Kidney epithelial cell (primary cell): Measurements from ENCODE around the gene NAA35. TPM values are rescaled to one million over a fixed set of nuclear protein-coding genes. Genes with fewer than 3 reads are reported as not detected.

Experiments used
- DNase-seq: peaks from one replicate; pipeline ENCODE4 v3.0.0-alpha.2; 2010; ENCODE audit warnings: low read depth
- H3K27me3 ChIP-seq: 2 replicates; pipeline ENCODE4 v1.6.0; 2011; ENCODE audit warnings: low read length; ENCODE audit not compliant: control insufficient read depth, insufficient read depth
- H3K36me3 ChIP-seq: 2 replicates; pipeline ENCODE4 v1.5.1; 2011; ENCODE audit warnings: low read length; ENCODE audit not compliant: control insufficient read depth, insufficient read depth
- H3K4me3 ChIP-seq: 2 replicates; pipeline ENCODE4 v1.5.1; 2011; ENCODE audit warnings: low read depth, mild to moderate bottlenecking, control low read depth, low read length
- total RNA-seq: library from RNA; depleted of rRNA; stranded (reverse); fragments of >200 nt; gene quantifications from 2 replicates; pipeline ENCODE4 v1.2.3, GENCODE V29; 2015
- TF ChIP-seq, protein P1 (sequence below): IDR thresholded peaks from 2 replicates; pipeline ENCODE4 v1.5.1; 2011; ENCODE audit warnings: mild to moderate bottlenecking, moderate library complexity, low read length, control low read depth, inconsistent platforms; ENCODE audit not compliant: insufficient read depth, poor library complexity, severe bottlenecking

Gene NAA35
- total RNA-seq, 1 donor from 2014 or later, result 30.3 TPM

GRCh38 chr9:85994191-85994590 lies 53.2 kb downstream of the NAA35 start:
- TF ChIP-seq, protein P1, sequence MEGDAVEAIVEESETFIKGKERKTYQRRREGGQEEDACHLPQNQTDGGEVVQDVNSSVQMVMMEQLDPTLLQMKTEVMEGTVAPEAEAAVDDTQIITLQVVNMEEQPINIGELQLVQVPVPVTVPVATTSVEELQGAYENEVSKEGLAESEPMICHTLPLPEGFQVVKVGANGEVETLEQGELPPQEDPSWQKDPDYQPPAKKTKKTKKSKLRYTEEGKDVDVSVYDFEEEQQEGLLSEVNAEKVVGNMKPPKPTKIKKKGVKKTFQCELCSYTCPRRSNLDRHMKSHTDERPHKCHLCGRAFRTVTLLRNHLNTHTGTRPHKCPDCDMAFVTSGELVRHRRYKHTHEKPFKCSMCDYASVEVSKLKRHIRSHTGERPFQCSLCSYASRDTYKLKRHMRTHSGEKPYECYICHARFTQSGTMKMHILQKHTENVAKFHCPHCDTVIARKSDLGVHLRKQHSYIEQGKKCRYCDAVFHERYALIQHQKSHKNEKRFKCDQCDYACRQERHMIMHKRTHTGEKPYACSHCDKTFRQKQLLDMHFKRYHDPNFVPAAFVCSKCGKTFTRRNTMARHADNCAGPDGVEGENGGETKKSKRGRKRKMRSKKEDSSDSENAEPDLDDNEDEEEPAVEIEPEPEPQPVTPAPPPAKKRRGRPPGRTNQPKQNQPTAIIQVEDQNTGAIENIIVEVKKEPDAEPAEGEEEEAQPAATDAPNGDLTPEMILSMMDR, result no peak
- no peak overlapping the region for H3K4me3 ChIP-seq
- no peaks in the 10 kb centered on the region for H3K27me3 ChIP-seq
- no peak for DNase-seq
- H3K36me3 ChIP-seq, result peaks cover 1% of the 10 kb centered on the region

- Histone ChIP-seq H3K4me3 (no peak overlapping the region), H3K27me3 (no peaks in the 10 kb centered on the region), H3K36me3 (peaks cover 1% of the 10 kb centered on the region)
- DNase-seq, result no peak
- TF ChIP-seq, protein P1, result no peak
These were observed 54.2 kb downstream of the NAA35 start for GRCh38 chr9:85995097-85995496.

DNA sequence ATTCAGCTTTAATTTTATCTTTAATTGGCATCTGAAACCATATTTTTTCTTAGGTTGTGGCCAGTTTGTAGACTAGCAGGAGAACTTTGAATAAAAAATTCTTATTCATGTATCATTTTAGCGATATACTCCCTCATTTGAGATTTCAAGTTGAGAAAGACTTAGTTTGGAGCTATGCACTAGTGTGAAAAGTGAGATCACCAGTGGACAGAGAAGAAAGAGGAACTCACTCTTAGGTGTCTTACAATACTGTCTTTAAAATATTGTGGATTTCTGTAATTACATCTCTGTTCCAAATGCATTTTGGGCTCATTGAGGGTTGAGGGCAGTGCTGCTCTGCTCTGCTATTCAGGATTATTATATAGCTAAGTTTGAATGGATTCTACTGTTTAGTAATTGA lies 54.7 kb downstream of the NAA35 start:
- Histone ChIP-seq H3K4me3 (no peak overlapping the region), H3K27me3 (no peaks in the 10 kb centered on the region), H3K36me3 (peaks cover 1% of the 10 kb centered on the region)
- no peak for DNase-seq
- TF ChIP-seq, protein P1, result no peak

DNA sequence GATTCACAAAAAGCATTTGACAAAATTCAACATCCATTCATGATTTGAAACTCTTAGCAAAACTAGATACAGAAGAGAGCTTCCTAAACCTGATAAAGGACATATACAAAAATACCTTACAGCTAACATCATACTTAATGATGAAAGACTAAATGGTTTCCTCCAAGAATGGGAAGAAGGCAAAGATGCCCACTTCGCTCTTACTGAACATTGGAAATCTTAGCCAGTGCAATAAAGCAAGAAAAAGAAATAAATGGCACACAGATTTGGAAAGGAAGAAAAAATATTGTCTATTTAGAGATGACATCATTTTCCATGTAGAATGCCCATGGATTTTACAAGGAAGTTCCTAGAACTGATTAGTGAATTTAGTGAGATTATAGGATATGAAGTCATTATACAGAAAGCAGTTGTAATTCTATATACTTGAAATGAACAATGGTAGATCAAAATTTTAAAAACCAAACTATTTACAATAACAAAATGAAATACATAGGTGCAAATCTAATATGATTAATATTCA lies 64.4 kb downstream of the NAA35 start:
- H3K4me3 ChIP-seq, result no peak overlapping the region
- no peaks in the 10 kb centered on the region for H3K36me3 ChIP-seq

GRCh38 chr9:86009133-86009532 lies 68.2 kb downstream of the NAA35 start:
- TF ChIP-seq, protein P1, result no peak
- DNase-seq, result no peak
- Histone ChIP-seq H3K36me3 (no peaks in the 10 kb centered on the region), H3K27me3 (no peaks in the 10 kb centered on the region), H3K4me3 (no peak overlapping the region)

More for the DNA sequence above, 64.4 kb downstream of the NAA35 start:
- H3K27me3 ChIP-seq, result no peaks in the 10 kb centered on the region
- no peak for DNase-seq
- TF ChIP-seq, protein P1, result no peak

DNA sequence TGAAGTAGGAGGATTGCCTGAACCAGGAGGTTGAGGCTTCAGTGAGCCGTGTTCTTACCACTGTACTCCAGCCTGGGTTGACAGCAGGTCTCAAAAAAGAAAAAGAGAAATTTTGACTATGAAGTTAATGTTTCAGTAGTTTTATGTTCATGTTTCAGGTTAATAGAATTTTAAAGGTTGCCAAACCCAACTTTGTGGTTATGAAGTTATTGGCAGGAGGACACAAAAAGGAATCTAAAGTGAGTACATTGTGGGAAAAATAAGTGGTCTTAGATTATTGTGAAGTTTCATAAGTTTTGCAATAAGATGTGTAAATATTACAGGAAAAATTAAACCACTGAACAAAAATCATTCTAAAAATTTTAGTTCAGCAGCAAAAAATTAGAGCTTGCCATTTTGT lies 79.8 kb downstream of the NAA35 start:
- DNase-seq, result no peak
- H3K4me3 ChIP-seq, result no peak overlapping the region
- TF ChIP-seq, protein P1, result no peak
- peaks cover 3% of the 10 kb centered on the region for H3K36me3 ChIP-seq
- H3K27me3 ChIP-seq, result no peaks in the 10 kb centered on the region
